ENCODE measurements around the gene DMRTB1.

DMRTB1 gene

GRCh38 chr1:53501065-53502005, 42.1 kb downstream of the DMRTB1 start:
- H3K4me3 ChIP-seq = no peak overlapping the region
- peak overlapping the region; percentile 26; the same call in 1 of the 2 replicates for H3K27ac ChIP-seq
- no peaks in the 10 kb centered on the region for H4K20me1 ChIP-seq
- TF ChIP-seq Cebpa-rat (IDR thresholded peaks at IDR 0.05) = no peak
- no peaks in the 10 kb centered on the region for H3K9me3 ChIP-seq
- H3K27me3 ChIP-seq = no peaks in the 10 kb centered on the region
- H3K4me2 ChIP-seq = no peak overlapping the region
- H3K4me1 ChIP-seq = peaks cover 37% of the 10 kb centered on the region
- H3K36me3 ChIP-seq = no peaks in the 10 kb centered on the region
- no peak overlapping the region for H3K9ac ChIP-seq

DNA sequence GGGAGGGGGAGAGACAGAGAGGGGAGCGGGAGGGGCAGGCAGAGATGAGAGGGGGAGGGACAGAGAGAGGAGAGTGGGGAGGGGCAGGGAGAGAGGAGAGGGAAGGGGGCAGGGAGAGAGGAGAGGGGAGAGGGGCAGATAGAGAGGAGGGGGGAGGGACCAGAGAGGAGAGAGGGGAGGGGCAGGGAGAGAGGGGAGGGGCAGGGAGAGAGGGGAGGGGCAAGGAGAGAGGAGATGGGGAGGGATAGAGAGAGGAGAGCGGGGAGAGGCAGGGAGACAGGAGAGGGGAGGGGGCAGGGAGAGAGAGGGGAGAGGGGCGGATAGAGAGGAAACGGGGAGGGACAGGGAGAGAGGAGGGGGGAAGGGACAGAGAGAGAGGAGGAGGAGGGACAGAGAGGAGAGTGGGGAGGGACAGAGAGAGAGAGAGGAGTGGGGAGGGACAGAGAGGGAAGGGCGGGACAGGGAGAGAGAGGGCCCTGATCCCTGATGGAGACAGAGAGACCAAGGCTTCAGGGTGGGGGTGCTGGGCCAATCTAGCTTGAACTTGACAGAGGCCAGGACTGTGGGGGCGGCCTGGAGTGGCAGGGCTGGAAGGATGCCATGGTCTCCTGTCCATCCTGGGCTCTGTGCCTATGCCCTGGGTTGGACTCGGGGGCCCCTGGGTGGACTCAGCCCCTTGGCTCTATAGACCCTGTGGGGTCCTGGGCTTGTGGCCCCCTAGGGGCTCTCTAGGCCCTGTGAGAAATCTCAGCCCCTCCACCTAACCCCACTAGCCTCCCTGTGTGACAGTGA, 43.6 kb downstream of the DMRTB1 start:
- TF ChIP-seq Cebpa-rat (IDR thresholded peaks at IDR 0.05) = no peak
- H3K4me1 ChIP-seq = peaks cover 37% of the 10 kb centered on the region
- no peak overlapping the region for H3K4me2 ChIP-seq
- no peaks in the 10 kb centered on the region for H4K20me1 ChIP-seq
- H3K4me3 ChIP-seq = no peak overlapping the region
- no peak overlapping the region for H3K9ac ChIP-seq
- no peaks in the 10 kb centered on the region for H3K9me3 ChIP-seq
- H3K27me3 ChIP-seq = no peaks in the 10 kb centered on the region
- no peaks in the 10 kb centered on the region for H3K36me3 ChIP-seq
- no peak overlapping the region for H3K27ac ChIP-seq

- Histone ChIP-seq H3K4me2 (no peak overlapping the region), H3K27me3 (no peaks in the 10 kb centered on the region), H3K4me1 (peaks cover 31% of the 10 kb centered on the region), H3K9ac (no peak overlapping the region), H3K9me3 (no peaks in the 10 kb centered on the region), H3K4me3 (no peak overlapping the region), H3K27ac (no peak overlapping the region), H4K20me1 (no peaks in the 10 kb centered on the region), H3K36me3 (no peaks in the 10 kb centered on the region)
- no peak for TF ChIP-seq Cebpa-rat (IDR thresholded peaks at IDR 0.05)
These were observed 44.4 kb downstream of the DMRTB1 start for GRCh38 chr1:53503433-53504217.

DNA sequence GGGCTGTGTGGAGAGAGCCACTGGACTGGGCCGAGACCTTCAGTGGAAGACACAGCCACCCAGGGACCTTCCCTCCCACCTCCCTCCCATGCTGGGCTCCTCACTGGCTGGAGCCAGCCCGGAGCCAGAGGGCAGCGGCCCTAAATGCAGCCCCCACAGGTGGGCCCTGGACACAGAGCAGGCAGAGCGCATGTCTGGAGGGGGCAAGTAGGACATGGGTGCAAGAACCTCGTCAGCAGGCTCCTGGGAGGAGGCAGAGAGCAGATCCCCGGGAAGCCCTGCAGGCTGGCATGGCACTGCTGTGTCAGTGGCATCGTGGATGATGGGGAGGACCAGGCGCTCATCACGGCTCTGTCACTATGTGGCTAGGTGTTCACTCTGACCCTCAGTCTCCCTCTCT, 45.7 kb downstream of the DMRTB1 start:
- Histone ChIP-seq H3K4me3 (no peak overlapping the region), H3K27ac (no peak overlapping the region), H3K36me3 (no peaks in the 10 kb centered on the region), H3K9me3 (no peaks in the 10 kb centered on the region), H3K27me3 (no peaks in the 10 kb centered on the region), H3K4me1 (peaks cover 25% of the 10 kb centered on the region), H3K4me2 (no peak overlapping the region), H4K20me1 (no peaks in the 10 kb centered on the region), H3K9ac (no peak overlapping the region)
- no peak for TF ChIP-seq Cebpa-rat (IDR thresholded peaks at IDR 0.05)

DNA sequence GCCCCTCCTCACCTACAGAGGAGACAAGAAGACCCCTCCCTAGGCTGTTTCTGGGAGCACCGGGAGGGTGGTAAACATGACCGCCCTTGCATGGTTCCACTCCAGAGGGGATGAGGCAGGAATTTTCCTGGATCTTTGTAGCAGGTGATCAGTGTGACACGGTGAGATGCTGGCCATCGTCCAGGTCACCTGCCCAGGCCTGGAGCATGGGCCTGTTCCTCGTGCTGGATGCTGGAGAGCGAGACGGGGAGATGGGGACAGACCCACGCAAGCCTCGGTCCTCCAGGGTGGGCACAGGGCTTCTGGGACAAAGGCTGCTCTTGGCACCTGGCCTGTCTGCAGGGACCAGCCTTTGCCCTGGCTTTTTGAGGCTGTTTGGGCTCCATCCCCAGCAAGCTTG, 46.2 kb downstream of the DMRTB1 start:
- TF ChIP-seq Cebpa-rat (IDR thresholded peaks at IDR 0.05) = no peak
- H3K4me1 ChIP-seq = peaks cover 20% of the 10 kb centered on the region
- H3K9ac ChIP-seq = no peak overlapping the region
- H3K27me3 ChIP-seq = no peaks in the 10 kb centered on the region
- no peak overlapping the region for H3K4me2 ChIP-seq
- H3K9me3 ChIP-seq = no peaks in the 10 kb centered on the region
- H4K20me1 ChIP-seq = no peaks in the 10 kb centered on the region
- H3K4me3 ChIP-seq = no peak overlapping the region
- no peak overlapping the region for H3K27ac ChIP-seq
- no peaks in the 10 kb centered on the region for H3K36me3 ChIP-seq

- no peak overlapping the region for H3K9ac ChIP-seq
- no peak for TF ChIP-seq Cebpa-rat (IDR thresholded peaks at IDR 0.05)
- H3K27me3 ChIP-seq = no peaks in the 10 kb centered on the region
- peaks cover 17% of the 10 kb centered on the region for H3K4me1 ChIP-seq
- no peaks in the 10 kb centered on the region for H3K9me3 ChIP-seq
- H4K20me1 ChIP-seq = no peaks in the 10 kb centered on the region
- H3K27ac ChIP-seq = no peak overlapping the region
- H3K36me3 ChIP-seq = no peaks in the 10 kb centered on the region
- no peak overlapping the region for H3K4me3 ChIP-seq
- H3K4me2 ChIP-seq = no peak overlapping the region
These were observed 46.7 kb downstream of the DMRTB1 start for GRCh38 chr1:53505891-53506290.

- H3K4me2 ChIP-seq = no peak overlapping the region
- no peak overlapping the region for H3K9ac ChIP-seq
- H3K4me3 ChIP-seq = no peak overlapping the region
- H3K9me3 ChIP-seq = no peaks in the 10 kb centered on the region
- H3K27me3 ChIP-seq = no peaks in the 10 kb centered on the region
- H3K4me1 ChIP-seq = peaks cover 17% of the 10 kb centered on the region
- TF ChIP-seq Cebpa-rat (IDR thresholded peaks at IDR 0.05) = no peak
- no peaks in the 10 kb centered on the region for H4K20me1 ChIP-seq
- H3K27ac ChIP-seq = no peak overlapping the region
- H3K36me3 ChIP-seq = no peaks in the 10 kb centered on the region
These were observed 47.3 kb downstream of the DMRTB1 start for GRCh38 chr1:53506355-53507050.

DNA sequence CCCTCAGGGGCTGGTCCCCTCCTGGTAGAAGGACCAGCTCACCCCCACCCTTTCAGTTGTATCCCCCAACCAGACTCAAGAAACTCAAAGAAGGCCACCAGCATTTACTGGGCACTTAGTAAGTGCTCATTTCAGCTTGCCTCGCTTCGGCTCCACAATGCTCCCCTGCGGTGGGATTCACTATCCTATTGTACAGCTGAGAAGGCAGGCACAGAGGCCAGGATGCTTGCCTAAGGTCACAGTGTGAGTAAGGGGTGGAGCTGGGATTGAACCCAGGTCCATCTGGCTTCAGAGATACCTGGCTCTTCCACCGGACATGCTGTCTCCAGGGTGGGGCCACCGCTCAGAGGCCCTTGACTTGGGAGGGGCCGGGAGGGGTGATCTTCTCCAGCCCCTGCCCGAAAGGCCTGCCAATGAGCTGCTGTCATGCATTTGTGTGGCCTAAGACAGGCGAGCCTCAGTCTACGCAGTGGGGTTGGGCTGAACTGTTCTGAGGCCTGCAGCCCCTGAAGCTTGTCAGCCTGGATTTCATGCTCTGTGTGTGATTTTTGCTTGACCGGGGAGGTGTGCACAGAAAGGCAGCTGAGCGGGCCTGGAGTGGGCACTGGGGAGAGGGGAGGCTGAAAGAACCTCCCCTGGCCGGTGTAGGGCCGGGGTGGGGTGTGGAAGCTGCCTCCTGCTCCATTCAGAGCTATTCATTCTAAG, 48.1 kb downstream of the DMRTB1 start:
- Histone ChIP-seq H3K4me3 (no peak overlapping the region), H3K4me2 (no peak overlapping the region), H3K36me3 (no peaks in the 10 kb centered on the region), H3K9ac (no peak overlapping the region), H4K20me1 (no peaks in the 10 kb centered on the region), H3K9me3 (no peaks in the 10 kb centered on the region), H3K4me1 (peaks cover 23% of the 10 kb centered on the region), H3K27ac (no peak overlapping the region), H3K27me3 (no peaks in the 10 kb centered on the region)
- no peak for TF ChIP-seq Cebpa-rat (IDR thresholded peaks at IDR 0.05)
